ENCODE measurements around the gene PRPF31. TPM values are rescaled to one million over a fixed set of nuclear protein-coding genes. Genes with fewer than 3 reads are reported as not detected.

PRPF31 gene
- total and polyA plus RNA-seq, 8 donors, result 22.8 to 98.2 (median 39.5) TPM

Other genes with a start within 250 kb of the PRPF31 start
- 100 to 1,000 TPM in 2 of 5 donors, 10 to 100 TPM in 3; 20.7 to 195 (median 72.8) TPM for gene MYADM, start 247.9 kb upstream of the PRPF31 start, total RNA-seq
- 10 to 100 TPM; 24.0 to 28.9 (median 24.5) TPM for gene MYADM, start 247.9 kb upstream of the PRPF31 start, polyA plus RNA-seq
- not detected for gene PRKCG, start 233.6 kb upstream of the PRPF31 start, total RNA-seq
- gene PRKCG, start 233.6 kb upstream of the PRPF31 start, polyA plus RNA-seq, result under 1 TPM in 2 of 3 donors, not detected in 1; 0.25 to 0.30 TPM
- gene CACNG7, start 206.5 kb upstream of the PRPF31 start, total RNA-seq, result not detected
- gene CACNG7, start 206.5 kb upstream of the PRPF31 start, polyA plus RNA-seq, result under 1 TPM in 1 of 3 donors, not detected in 2; 0.05 TPM
- under 1 TPM in 2 of 5 donors, not detected in 3; under 0.01 to 0.45 TPM for gene CACNG8, start 152.8 kb upstream of the PRPF31 start, total RNA-seq
- gene CACNG8, start 152.8 kb upstream of the PRPF31 start, polyA plus RNA-seq, result under 1 TPM in 2 of 3 donors, not detected in 1; under 0.01 to 0.03 TPM
- under 1 TPM in 1 of 5 donors, not detected in 4; 0.58 TPM for gene CACNG6, start 124.1 kb upstream of the PRPF31 start, total RNA-seq
- gene CACNG6, start 124.1 kb upstream of the PRPF31 start, polyA plus RNA-seq, result under 1 TPM in 2 of 3 donors, not detected in 1; 0.13 to 0.46 TPM
- not detected for gene VSTM1, start 51.9 kb upstream of the PRPF31 start, total RNA-seq
- not detected for gene VSTM1, start 51.9 kb upstream of the PRPF31 start, polyA plus RNA-seq
- gene TARM1, start 34.4 kb upstream of the PRPF31 start, total RNA-seq, result not detected
- gene TARM1, start 34.4 kb upstream of the PRPF31 start, polyA plus RNA-seq, result not detected
- 1 to 10 TPM in 1 of 5 donors, under 1 TPM in 1, not detected in 3; 0.45 to 2.6 TPM for gene OSCAR, start 15.0 kb upstream of the PRPF31 start, total RNA-seq
- gene OSCAR, start 15.0 kb upstream of the PRPF31 start, polyA plus RNA-seq, result under 1 TPM in 2 of 3 donors, not detected in 1; 0.81 to 0.95 TPM
- 100 to 1,000 TPM in 1 of 5 donors, 10 to 100 TPM in 1, 1 to 10 TPM in 2, not detected in 1; 7.0 to 401 (median 16.2) TPM for gene NDUFA3, start 12.9 kb upstream of the PRPF31 start, total RNA-seq
- 100 to 1,000 TPM; 253 to 356 (median 281) TPM for gene NDUFA3, start 12.9 kb upstream of the PRPF31 start, polyA plus RNA-seq
- gene TFPT, start 97 bp upstream of the PRPF31 start, total RNA-seq, result 10 to 100 TPM in 1 of 5 donors, 1 to 10 TPM in 2, under 1 TPM in 1, not detected in 1; 0.45 to 10.9 (median 4.8) TPM
- 10 to 100 TPM; 22.9 to 31.8 (median 23.1) TPM for gene TFPT, start 97 bp upstream of the PRPF31 start, polyA plus RNA-seq
- 100 to 1,000 TPM in 1 of 5 donors, 10 to 100 TPM in 4; 11.2 to 100 (median 36.2) TPM for gene CNOT3, start 22.0 kb downstream of the PRPF31 start, total RNA-seq
- 10 to 100 TPM; 18.2 to 40.5 (median 22.3) TPM for gene CNOT3, start 22.0 kb downstream of the PRPF31 start, polyA plus RNA-seq
- gene LENG1, start 44.0 kb downstream of the PRPF31 start, total RNA-seq, result 10 to 100 TPM in 2 of 5 donors, 1 to 10 TPM in 1, not detected in 2; 4.2 to 35.6 (median 21.0) TPM
- gene LENG1, start 44.0 kb downstream of the PRPF31 start, polyA plus RNA-seq, result 10 to 100 TPM in 1 of 3 donors, 1 to 10 TPM in 2; 8.2 to 12.0 (median 8.6) TPM
- gene TMC4, start 57.4 kb downstream of the PRPF31 start, total RNA-seq, result 10 to 100 TPM; 28.0 to 99.5 (median 47.1) TPM
- 10 to 100 TPM; 33.4 to 49.8 (median 39.3) TPM for gene TMC4, start 57.4 kb downstream of the PRPF31 start, polyA plus RNA-seq
- 1,000 to 10,000 TPM in 1 of 5 donors, 100 to 1,000 TPM in 1, 10 to 100 TPM in 3; 22.0 to 1,215 (median 95.1) TPM for gene MBOAT7, start 73.8 kb downstream of the PRPF31 start, total RNA-seq
- 10 to 100 TPM; 14.1 to 20.6 (median 19.1) TPM for gene MBOAT7, start 73.8 kb downstream of the PRPF31 start, polyA plus RNA-seq
- 100 to 1,000 TPM in 1 of 5 donors, 10 to 100 TPM in 4; 25.5 to 147 (median 34.5) TPM for gene TSEN34, start 75.6 kb downstream of the PRPF31 start, total RNA-seq
- 10 to 100 TPM; 35.3 to 54.1 (median 45.1) TPM for gene TSEN34, start 75.6 kb downstream of the PRPF31 start, polyA plus RNA-seq
- gene RPS9, start 85.1 kb downstream of the PRPF31 start, total RNA-seq, result 1,000 to 10,000 TPM in 4 of 5 donors, 100 to 1,000 TPM in 1; 634 to 2,012 (median 1,471) TPM
- gene RPS9, start 85.1 kb downstream of the PRPF31 start, polyA plus RNA-seq, result 1,000 to 10,000 TPM; 4,159 to 5,346 (median 4,356) TPM
- 10 to 100 TPM in 1 of 5 donors, 1 to 10 TPM in 2, under 1 TPM in 1, not detected in 1; 0.89 to 74.7 (median 2.4) TPM for gene LILRB3, start 107.3 kb downstream of the PRPF31 start, total RNA-seq
- 1 to 10 TPM; 1.7 to 3.0 (median 2.5) TPM for gene LILRB3, start 107.3 kb downstream of the PRPF31 start, polyA plus RNA-seq
- gene LILRA6, start 127.0 kb downstream of the PRPF31 start, total RNA-seq, result 1 to 10 TPM in 2 of 5 donors, under 1 TPM in 2, not detected in 1; 0.37 to 3.8 (median 1.4) TPM
- 1 to 10 TPM in 1 of 3 donors, under 1 TPM in 2; 0.20 to 1.8 (median 0.81) TPM for gene LILRA6, start 127.0 kb downstream of the PRPF31 start, polyA plus RNA-seq
- 10 to 100 TPM in 1 of 5 donors, 1 to 10 TPM in 3, not detected in 1; 2.8 to 40.8 (median 5.0) TPM for gene LILRB5, start 141.5 kb downstream of the PRPF31 start, total RNA-seq
- gene LILRB5, start 141.5 kb downstream of the PRPF31 start, polyA plus RNA-seq, result 1 to 10 TPM in 2 of 3 donors, under 1 TPM in 1; 0.28 to 3.4 (median 3.0) TPM
- gene LILRB2, start 165.4 kb downstream of the PRPF31 start, total RNA-seq, result 1 to 10 TPM in 3 of 5 donors, under 1 TPM in 1, not detected in 1; 0.87 to 2.2 (median 1.2) TPM
- gene LILRB2, start 165.4 kb downstream of the PRPF31 start, polyA plus RNA-seq, result 1 to 10 TPM; 1.1 to 2.0 (median 1.2) TPM
- 1 to 10 TPM in 3 of 5 donors, not detected in 2; 2.6 to 8.5 (median 2.9) TPM for gene LILRA5, start 197.4 kb downstream of the PRPF31 start, total RNA-seq
- gene LILRA5, start 197.4 kb downstream of the PRPF31 start, polyA plus RNA-seq, result 1 to 10 TPM; 1.1 to 2.9 (median 1.2) TPM
- gene LILRA4, start 223.4 kb downstream of the PRPF31 start, total RNA-seq, result not detected
- gene LILRA4, start 223.4 kb downstream of the PRPF31 start, polyA plus RNA-seq, result not detected
- gene LAIR1, start 249.2 kb downstream of the PRPF31 start, total RNA-seq, result 1 to 10 TPM in 4 of 5 donors, under 1 TPM in 1; 0.87 to 9.1 (median 1.3) TPM
- gene LAIR1, start 249.2 kb downstream of the PRPF31 start, polyA plus RNA-seq, result 1 to 10 TPM; 4.1 to 6.1 (median 5.4) TPM